K562 (cell line): ENCODE data around the gene ANKDD1A. TPM values are rescaled to one million over a fixed set of nuclear protein-coding genes. Genes with fewer than 3 reads are reported as not detected.

Source experiments
- BHLHE40 ChIP-seq: IDR thresholded peaks from 2 replicates; pipeline ENCODE4 v1.6.1; 2011; ENCODE audit warnings: low read length, improper control_type of control experiment
- DNMT1 ChIP-seq: fragments of 450-650 bp; IDR thresholded peaks from 2 replicates; pipeline ENCODE4 v1.6.1; 2016; ENCODE audit warnings: antibody characterized with exemption, mild to moderate bottlenecking
- EGR1 ChIP-seq: fragments of 450-650 bp; conservative IDR thresholded peaks from 2 replicates; pipeline ENCODE4 v1.6.1; 2017; ENCODE audit warnings: mild to moderate bottlenecking
- ELF1 ChIP-seq: fragments of 200-800 bp; sonication (Bioruptor generic); IDR thresholded peaks from 2 replicates; pipeline ENCODE4 v1.6.1; 2016; ENCODE audit warnings: missing genetic modification characterization, missing compliant biosample characterization
- FOXK2 ChIP-seq, 2 experiments: fragments of 450-650 bp; IDR thresholded peaks in 1 of 2; conservative IDR thresholded peaks in 1 of 2; 2 replicates each; pipeline ENCODE4 v1.6.1; 2016; ENCODE audit warnings: low read depth in 2 of 2, mild to moderate bottlenecking in 1 of 2
- GABPA ChIP-seq: fragments of 200-800 bp; sonication (Bioruptor generic); conservative IDR thresholded peaks from 2 replicates; pipeline ENCODE4 v1.6.1; 2016; ENCODE audit warnings: low read depth, missing genetic modification characterization, missing compliant biosample characterization
- GTF2A2 ChIP-seq: IDR thresholded peaks from 2 replicates; pipeline ENCODE4 v1.6.1; 2016; ENCODE audit warnings: mild to moderate bottlenecking, missing genetic modification characterization, missing compliant biosample characterization
- MYC ChIP-seq, 2 experiments: fragments of 250-450 bp in 1 of 2; sonication (Bioruptor Pico) in 1 of 2; IDR thresholded peaks; 2 replicates each; pipeline versions ENCODE4 v1.5.1 to v1.6.1; 2012 to 2021; ENCODE audit warnings: low read depth in 2 of 2, borderline replicate concordance in 1 of 2, improper control_type of control experiment in 1 of 2, low read length in 1 of 2, mild to moderate bottlenecking in 1 of 2, moderate library complexity in 1 of 2
- NR2C1 ChIP-seq, 2 experiments: fragments of 450-650 bp; IDR thresholded peaks; 2 replicates each; pipeline ENCODE4 v1.6.1; 2017; ENCODE audit warnings: mild to moderate bottlenecking in 2 of 2, antibody characterized with exemption in 1 of 2, inconsistent platforms in 1 of 2, missing compliant biosample characterization in 1 of 2, missing genetic modification characterization in 1 of 2
- POLR2G ChIP-seq: fragments of 200-400 bp; formaldehyde crosslinking; IDR thresholded peaks from 2 replicates; pipeline ENCODE4 v1.6.1; 2017; ENCODE audit warnings: low read depth, mild to moderate bottlenecking, antibody characterized with exemption, low read length, moderate library complexity
- SIRT6 ChIP-seq: IDR thresholded peaks from one replicate; pipeline ENCODE4 v1.6.1; 2012; ENCODE audit warnings: low read depth, mild to moderate bottlenecking, control low read depth, inconsistent platforms, low read length, moderate library complexity
- ZNF12 ChIP-seq: sonication (generic); formaldehyde crosslinking; IDR thresholded peaks from 2 replicates; pipeline ENCODE4 v1.4.0; 2020; ENCODE audit warnings: mild to moderate bottlenecking, missing genetic modification reagents
- ZNF146 ChIP-seq: IDR thresholded peaks from one replicate; pipeline ENCODE4 v1.6.1; 2018; ENCODE audit warnings: missing compliant biosample characterization; ENCODE audit not compliant: unreplicated experiment
- ZSCAN29 ChIP-seq: fragments of 450-650 bp; IDR thresholded peaks from 2 replicates; pipeline ENCODE4 v1.6.1; 2017
- ZSCAN32 ChIP-seq: fragments of 450-650 bp; formaldehyde crosslinking; IDR thresholded peaks from 2 replicates; pipeline ENCODE4 v1.4.0; 2020; ENCODE audit warnings: mild to moderate bottlenecking, moderate library complexity
- polyA plus RNA-seq, 8 experiments: library from polyadenylated mRNA; depleted of rRNA in 4 of 8; stranded (reverse) in 5 of 8; unstranded in 3 of 8; fragments of >200 nt; fragmentation: Nextera tagmentation in 2 of 8; fragmentation: Illumina TruSeq in 1 of 8; extraction: Ambion mirVana in 2 of 8; extraction: Trizol in 1 of 8; gene quantifications; 2 replicates each; pipeline versions ENCODE4 v1.2.1 to v1.2.3, GENCODE V29; 2011 to 2014; ENCODE audit warnings: inconsistent platforms in 1 of 8, missing spikeins in 1 of 8
- total RNA-seq, 7 experiments: library from RNA; depleted of rRNA in 6 of 7; stranded (reverse); fragments of >200 nt in 6 of 7; fragmentation: Illumina TruSeq in 2 of 7; extraction: Trizol in 2 of 7; gene quantifications; 2 replicates each; pipeline versions ENCODE4 v1.2.1 to v1.2.3, GENCODE V29; 2011 to 2021; ENCODE audit warnings: low replicate concordance in 1 of 7
- TF ChIP-seq, protein P1 (sequence below): fragments of 450-650 bp; formaldehyde crosslinking; IDR thresholded peaks from 2 replicates; pipeline ENCODE4 v1.4.0; 2020; ENCODE audit warnings: mild to moderate bottlenecking
- TF ChIP-seq, protein P2 (sequence below): sonication (generic); formaldehyde crosslinking; IDR thresholded peaks from 2 replicates; pipeline ENCODE4 v1.8.0; 2022; ENCODE audit warnings: missing genetic modification reagents, mild to moderate bottlenecking, moderate library complexity, borderline replicate concordance
- TF ChIP-seq, protein P3 (sequence below): fragments of 450-650 bp; IDR thresholded peaks from 2 replicates; pipeline ENCODE4 v1.6.1; 2016; ENCODE audit warnings: antibody characterized with exemption

The ANKDD1A gene
- total and polyA plus RNA-seq, 9 of the 15 experiments (the other 6 are each of a cell fraction or from before 2014, with no cell fraction given), result 0.08 to 0.80 (median 0.43) TPM

- TF ChIP-seq POLR2G (peak; percentile 89), NR2C1 (IDR thresholded peaks at IDR 0.05) (no peak), NR2C1 (tag; IDR thresholded peaks at IDR 0.05) (no peak), ZSCAN32 (CRISPR knock-in tag) (no peak), GTF2A2 (tag) (no peak), GABPA (tag) (peak; percentile 75), ZNF12 (no peak), MYC (IDR thresholded peaks at IDR 0.05; ENCODE audit: low read depth, low read length) (peak; percentile 85), MYC (CRISPR knock-in tag; IDR thresholded peaks at IDR 0.05; ENCODE audit: borderline replicate concordance, low read depth) (peak; percentile 69; the same call in 1 of the 2 replicates), FOXK2 (conservative IDR thresholded peaks at IDR 0.05 in 1 of 2, IDR thresholded peaks at IDR 0.05 in 1 of 2; ENCODE audit: low read depth in 2 of 2) (peak; percentile 60 to 67; a peak in 3 of 4 replicates), ELF1 (tag) (peak; percentile 99), SIRT6 (no peak), BHLHE40 (peak; percentile 95), DNMT1 (0 out of 2 replicates have a peak, but pooled peaks have one; percentile 49), ZNF146 (peak; percentile 10), ZSCAN29 (0 out of 2 replicates have a peak, but pooled peaks have one; percentile 8), EGR1 (peak; percentile 80)
- TF ChIP-seq, protein P1, sequence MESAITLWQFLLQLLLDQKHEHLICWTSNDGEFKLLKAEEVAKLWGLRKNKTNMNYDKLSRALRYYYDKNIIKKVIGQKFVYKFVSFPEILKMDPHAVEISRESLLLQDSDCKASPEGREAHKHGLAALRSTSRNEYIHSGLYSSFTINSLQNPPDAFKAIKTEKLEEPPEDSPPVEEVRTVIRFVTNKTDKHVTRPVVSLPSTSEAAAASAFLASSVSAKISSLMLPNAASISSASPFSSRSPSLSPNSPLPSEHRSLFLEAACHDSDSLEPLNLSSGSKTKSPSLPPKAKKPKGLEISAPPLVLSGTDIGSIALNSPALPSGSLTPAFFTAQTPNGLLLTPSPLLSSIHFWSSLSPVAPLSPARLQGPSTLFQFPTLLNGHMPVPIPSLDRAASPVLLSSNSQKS (CRISPR knock-in tag), result no peak
- TF ChIP-seq, protein P2, sequence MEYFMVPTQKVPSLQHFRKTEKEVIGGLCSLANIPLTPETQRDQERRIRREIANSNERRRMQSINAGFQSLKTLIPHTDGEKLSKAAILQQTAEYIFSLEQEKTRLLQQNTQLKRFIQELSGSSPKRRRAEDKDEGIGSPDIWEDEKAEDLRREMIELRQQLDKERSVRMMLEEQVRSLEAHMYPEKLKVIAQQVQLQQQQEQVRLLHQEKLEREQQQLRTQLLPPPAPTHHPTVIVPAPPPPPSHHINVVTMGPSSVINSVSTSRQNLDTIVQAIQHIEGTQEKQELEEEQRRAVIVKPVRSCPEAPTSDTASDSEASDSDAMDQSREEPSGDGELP (CRISPR knock-in tag), result peak; percentile 98
- TF ChIP-seq, protein P3, sequence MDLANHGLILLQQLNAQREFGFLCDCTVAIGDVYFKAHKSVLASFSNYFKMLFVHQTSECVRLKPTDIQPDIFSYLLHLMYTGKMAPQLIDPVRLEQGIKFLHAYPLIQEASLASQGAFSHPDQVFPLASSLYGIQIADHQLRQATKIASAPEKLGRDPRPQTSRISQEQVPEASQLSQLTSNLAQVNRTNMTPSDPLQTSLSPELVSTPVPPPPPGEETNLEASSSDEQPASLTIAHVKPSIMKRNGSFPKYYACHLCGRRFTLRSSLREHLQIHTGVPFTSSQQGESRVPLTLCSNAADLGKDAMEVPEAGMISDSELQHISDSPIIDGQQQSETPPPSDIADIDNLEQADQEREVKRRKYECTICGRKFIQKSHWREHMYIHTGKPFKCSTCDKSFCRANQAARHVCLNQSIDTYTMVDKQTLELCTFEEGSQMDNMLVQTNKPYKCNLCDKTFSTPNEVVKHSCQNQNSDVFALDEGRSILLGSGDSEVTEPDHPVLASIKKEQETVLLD, result peak; percentile 85
Observed at GRCh38 chr15:64989416-64990167, 77.9 kb downstream of the ANKDD1A start, which contains the start of gene SPG21 (continued).
